SK-N-SH (cell line): ENCODE data around the gene THUMPD2.
"Not testable (repeated sequence)": the region's sequence is repeated elsewhere in the genome, so short reads cannot be mapped to it uniquely, and the experiment has no call there.

Experiments used
- CTCF ChIP-seq: fragments of 200-600 bp; sonication (generic); IDR thresholded peaks from 2 replicates; pipeline ENCODE4 v1.6.1; 2017; ENCODE audit warnings: antibody characterized with exemption, mild to moderate bottlenecking, moderate library complexity
- EP300 ChIP-seq, 2 experiments: IDR thresholded peaks; 2 replicates each; pipeline versions ENCODE4 v1.4.0 to v1.6.1; 2012; ENCODE audit warnings: borderline replicate concordance in 1 of 2, low read depth in 1 of 2, low read length in 1 of 2
- MAX ChIP-seq: IDR thresholded peaks from 2 replicates; pipeline ENCODE4 v1.4.0; 2012; ENCODE audit warnings: low read depth
- RCOR1 ChIP-seq: fragments of 150-350 bp; IDR thresholded peaks from 2 replicates; pipeline ENCODE4 v1.6.1; 2017; ENCODE audit warnings: antibody characterized with exemption, low read length
- RFX5 ChIP-seq: IDR thresholded peaks from 2 replicates; pipeline ENCODE4 v1.6.1; 2012; ENCODE audit warnings: mild to moderate bottlenecking, improper control_type of control experiment, low read length
- SIN3A ChIP-seq: IDR thresholded peaks from 2 replicates; pipeline ENCODE4 v1.6.1; 2012; ENCODE audit warnings: low read depth, mild to moderate bottlenecking, low read length, moderate library complexity, borderline replicate concordance
- TCF12 ChIP-seq: IDR thresholded peaks from 2 replicates; pipeline ENCODE4 v1.4.0; 2012
- YY1 ChIP-seq: IDR thresholded peaks from 2 replicates; pipeline ENCODE4 v1.4.0; 2012; ENCODE audit warnings: low read depth, mild to moderate bottlenecking

GRCh38 chr2:39790216-39790818 lies 11.3 kb upstream of the THUMPD2 start:
- TF ChIP-seq CTCF; RFX5; EP300 (IDR thresholded peaks at IDR 0.05; ENCODE audit: borderline replicate concordance in 1 of 2, low read depth in 1 of 2, low read length in 1 of 2); SIN3A; TCF12; RCOR1; YY1; MAX: not testable (repeated sequence)
